HCT116 (cell line): Measurements from ENCODE around the gene GNB1. TPM values are rescaled to one million over a fixed set of nuclear protein-coding genes. Genes with fewer than 3 reads are reported as not detected.
"Not testable (repeated sequence)": the region's sequence is repeated elsewhere in the genome, so short reads cannot be mapped to it uniquely, and the experiment has no call there.

Experiments
- ATAC-seq: fragments of 200-7000 bp; cut with Tn5 transposase; 2 replicates; pipeline ENCODE4 v1.9.1; 2020; ENCODE audit warnings: mild to moderate bottlenecking, moderate library complexity
- BruUV-seq: library from RNA; stranded (reverse); fragments of 400-500 nt; replicated peaks from 2 replicates; lab custom pipeline; 2021; lab: Mats Ljungman, UMichigan
- CTCF ChIA-PET: fragments of 300-600 bp; sonication (Branson Sonifier 250); formaldehyde crosslinking; loops from one replicate; lab custom pipeline; 2021; ENCODE audit warnings: antibody characterized with exemption; lab: Charles Lee
- POLR2A ChIA-PET: fragments of 300-600, 350-600 bp; sonication (Branson Sonifier 250); formaldehyde crosslinking; loops from one replicate; lab custom pipeline; 2021; ENCODE audit warnings: antibody characterized with exemption; lab: Charles Lee
- RAD21 ChIA-PET, 2 experiments: fragments of 300-600 bp; sonication (Branson Sonifier 250); formaldehyde crosslinking; loops; one replicate each; lab custom pipeline; 2023; ENCODE audit warnings: low total read pairs in 2 of 2; ENCODE audit not compliant: uncharacterized antibody in 2 of 2, unreplicated experiment in 2 of 2, low non-redundant PET in 1 of 2; lab: Charles Lee
- DNase-seq: peaks from one replicate; pipeline ENCODE4 v3.0.0-alpha.2; 2010; ENCODE audit warnings: low read depth, low spot score
- H2AFZ ChIP-seq: fragments of 200-600 bp; shearing (Covaris generic), sonication (generic); 2 replicates; pipeline ENCODE4 v1.6.1; 2017; ENCODE audit warnings: low read depth, mixed run types, mixed read lengths, antibody characterized with exemption, low read length; ENCODE audit not compliant: poor library complexity, severe bottlenecking
- H3K27ac ChIP-seq: 2 replicates; pipeline ENCODE4 v1.5.1; 2012; ENCODE audit warnings: low read depth, low read length
- H3K27me3 ChIP-seq: fragments of 200-600 bp; sonication (generic); 2 replicates; pipeline ENCODE4 v1.6.1; 2016; ENCODE audit warnings: mixed run types, low read length, mixed read lengths; ENCODE audit not compliant: insufficient read depth
- H3K36me3 ChIP-seq, 2 experiments: fragments of 200-500 bp in 1 of 2; fragments of 200-600 bp in 1 of 2; sonication (Bioruptor generic) in 1 of 2; sonication (generic) in 1 of 2; 2 replicates each; pipeline versions ENCODE4 v1.5.1 to v1.6.1; 2014 to 2016; ENCODE audit warnings: low read length in 2 of 2, inconsistent platforms in 1 of 2, mixed read lengths in 1 of 2, mixed run types in 1 of 2; ENCODE audit not compliant: insufficient read depth in 2 of 2, control insufficient read depth in 1 of 2
- H3K4me1 ChIP-seq, 2 experiments: fragments of 200-600 bp in 1 of 2; sonication (generic) in 1 of 2; 2 replicates each; pipeline versions ENCODE4 v1.5.1 to v1.6.1; 2012 to 2017; ENCODE audit warnings: low read length in 2 of 2, inconsistent platforms in 1 of 2, mild to moderate bottlenecking in 1 of 2, mixed read lengths in 1 of 2, mixed run types in 1 of 2, moderate library complexity in 1 of 2; ENCODE audit not compliant: insufficient read depth in 2 of 2, control insufficient read depth in 1 of 2
- H3K4me2 ChIP-seq: fragments of 200-600 bp; sonication (generic); 2 replicates; pipeline ENCODE4 v1.6.1; 2017; ENCODE audit warnings: mixed run types, low read length, mixed read lengths
- H3K4me3 ChIP-seq, 2 experiments: fragments of 200-600 bp in 1 of 2; sonication (generic) in 1 of 2; replicated peaks in 1 of 2; 2 replicates each; pipeline ENCODE4 v1.5.1; 2011 to 2016; ENCODE audit warnings: low read length in 2 of 2, control low read depth in 1 of 2, low read depth in 1 of 2, mild to moderate bottlenecking in 1 of 2, mixed read lengths in 1 of 2, mixed run types in 1 of 2
- H3K79me2 ChIP-seq: fragments of 200-600 bp; sonication (generic); 2 replicates; pipeline ENCODE4 v1.6.1; 2017; ENCODE audit warnings: mild to moderate bottlenecking, mixed run types, low read length, moderate library complexity, mixed read lengths; ENCODE audit not compliant: insufficient read depth
- H3K9ac ChIP-seq: fragments of 200-600 bp; sonication (generic); 2 replicates; pipeline ENCODE4 v1.6.1; 2016; ENCODE audit warnings: low read length, mixed read lengths
- H3K9me2 ChIP-seq: fragments of 200-600 bp; sonication (generic), shearing (Covaris generic); 2 replicates; pipeline ENCODE4 v1.6.1; 2017; ENCODE audit warnings: mixed run types, mild to moderate bottlenecking, moderate library complexity; ENCODE audit not compliant: insufficient read depth
- H3K9me3 ChIP-seq, 2 experiments: fragments of 200-500 bp in 1 of 2; fragments of 200-600 bp in 1 of 2; sonication (Bioruptor generic) in 1 of 2; sonication (generic) in 1 of 2; 2 replicates each; pipeline ENCODE4 v1.6.1; 2014 to 2017; ENCODE audit warnings: low read length in 2 of 2, mixed read lengths in 2 of 2, inconsistent platforms in 1 of 2, low read depth in 1 of 2, mild to moderate bottlenecking in 1 of 2, mixed run types in 1 of 2, moderate library complexity in 1 of 2; ENCODE audit not compliant: control insufficient read depth in 1 of 2, insufficient read depth in 1 of 2
- H4K20me1 ChIP-seq: fragments of 200-600 bp; sonication (generic), shearing (Covaris generic); 2 replicates; pipeline ENCODE4 v1.6.1; 2017; ENCODE audit warnings: mixed run types, mild to moderate bottlenecking, moderate library complexity; ENCODE audit not compliant: insufficient read depth
- REST ChIP-seq: IDR thresholded peaks from 2 replicates; pipeline ENCODE4 v1.6.1; 2012; ENCODE audit warnings: low read depth
- intact Hi-C: fragments of 100-400 bp; cut with micrococcal nuclease; formaldehyde crosslinking; loops from 2 replicates; pipeline ENCODE4 v1.10.0; 2022
- total RNA-seq: library from RNA; stranded (reverse); gene quantifications from one replicate; pipeline ENCODE4 v1.2.1, GENCODE V29; 2021; ENCODE audit not compliant: unreplicated experiment

GNB1 gene
- total RNA-seq, 1 experiment from 2014 or later, result 371 TPM

DNA sequence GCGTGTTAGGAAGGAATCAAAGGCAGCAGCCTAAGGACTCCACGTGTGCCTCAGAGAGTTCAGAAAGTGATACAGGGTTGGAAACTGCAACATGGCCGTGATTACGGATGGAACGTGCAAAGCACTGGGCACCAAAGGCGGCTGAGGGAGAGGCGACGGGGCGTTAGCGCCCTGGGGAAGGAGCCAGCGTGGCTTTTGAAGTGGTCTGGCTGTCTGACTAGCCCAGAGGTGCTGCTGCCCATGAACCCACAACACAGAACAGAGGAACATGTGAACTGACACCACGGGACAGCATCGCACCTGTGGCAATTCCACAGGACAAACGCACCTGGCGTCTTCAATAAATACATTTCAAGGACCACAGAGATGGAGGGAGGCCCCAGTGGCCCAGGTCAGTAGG lies 46.2 kb upstream of the GNB1 start (continued):
- no peak for TF ChIP-seq REST

GRCh38 chr1:1934848-1935247 lies 44.0 kb upstream of the GNB1 start:
- CTCF ChIA-PET, BruUV-seq: not testable (repeated sequence)

More at GRCh38 chr1:1934848-1935247, 44.0 kb upstream of the GNB1 start:
- H3K27me3 ChIP-seq, H3K4me1 ChIP-seq, H4K20me1 ChIP-seq, H3K9me3 ChIP-seq, H3K36me3 ChIP-seq, H3K27ac ChIP-seq, H3K9me2 ChIP-seq, ATAC-seq, H3K79me2 ChIP-seq, DNase-seq, H3K4me3 ChIP-seq, H3K9ac ChIP-seq, H2AFZ ChIP-seq, RAD21 ChIA-PET, H3K4me2 ChIP-seq, intact Hi-C loops, POLR2A ChIA-PET: not testable (repeated sequence)
